ENCODE results near the gene CHD2.
A peak's percentile ranks its signal among the peaks of the same experiment; 100 is the strongest.

Gene CHD2

DNA sequence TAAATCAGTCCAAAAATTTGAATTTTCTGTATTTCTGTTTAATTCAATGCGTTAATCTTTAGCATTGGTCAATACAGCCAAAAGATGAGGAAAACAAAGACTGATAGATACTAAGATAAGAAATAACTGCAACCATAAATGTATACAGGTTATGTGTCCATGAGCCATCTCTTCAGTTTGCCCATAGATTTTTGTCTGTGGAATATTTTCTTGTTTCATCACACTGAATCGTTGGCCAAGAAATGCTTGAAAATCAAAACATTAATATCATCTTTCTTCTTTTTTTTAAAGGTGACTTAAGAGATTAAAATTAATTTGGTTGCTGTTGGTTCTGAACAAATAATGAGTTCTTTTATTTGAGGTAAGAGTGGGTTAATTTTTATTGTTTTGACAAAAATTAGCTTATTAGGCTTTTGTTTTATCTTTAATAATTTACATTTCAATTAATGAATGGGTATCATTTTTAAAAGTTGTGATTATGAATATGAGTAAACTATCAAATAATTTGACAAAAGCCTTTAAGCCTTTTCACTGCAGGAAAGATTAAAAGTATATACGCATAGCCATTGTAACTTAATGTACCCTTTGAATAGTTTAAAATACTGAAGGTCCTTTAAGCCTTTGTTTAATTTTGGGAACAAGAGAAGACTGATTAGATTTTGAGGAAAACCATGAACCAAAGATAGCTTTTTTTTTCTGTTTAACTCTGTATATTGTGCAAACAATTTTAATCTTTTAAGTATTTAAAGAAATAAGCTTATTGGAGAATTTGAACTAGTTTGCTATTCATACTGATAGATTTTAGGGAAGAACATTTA, 14.7 kb upstream of the CHD2 start:
- peak; percentile 58 for DNase-seq (ENCODE audit: low spot score)

DNA sequence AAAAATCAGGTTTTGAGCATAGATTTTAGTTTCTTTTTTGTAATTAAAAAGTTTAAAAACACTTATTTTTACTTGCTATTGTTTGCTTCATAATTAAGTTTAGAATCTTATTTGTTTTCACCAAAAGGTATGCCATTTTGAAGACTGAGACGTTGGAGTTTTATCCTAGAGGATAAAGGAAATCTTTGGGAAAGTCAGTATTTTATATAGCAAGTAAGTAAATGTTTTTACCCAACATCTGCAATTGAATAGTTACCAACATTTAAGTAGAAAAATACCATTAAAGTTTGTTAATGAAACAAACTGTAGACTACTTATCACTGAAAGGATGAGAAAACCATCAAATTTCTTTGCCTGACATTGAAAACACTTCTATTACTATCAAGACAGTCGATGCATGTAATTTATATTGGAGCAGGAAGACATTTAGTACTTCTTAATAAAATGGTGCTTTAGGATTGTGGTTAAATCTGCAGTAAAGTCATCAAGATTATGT, 14.0 kb upstream of the CHD2 start:
- no peak for DNase-seq (ENCODE audit: low spot score)

DNA sequence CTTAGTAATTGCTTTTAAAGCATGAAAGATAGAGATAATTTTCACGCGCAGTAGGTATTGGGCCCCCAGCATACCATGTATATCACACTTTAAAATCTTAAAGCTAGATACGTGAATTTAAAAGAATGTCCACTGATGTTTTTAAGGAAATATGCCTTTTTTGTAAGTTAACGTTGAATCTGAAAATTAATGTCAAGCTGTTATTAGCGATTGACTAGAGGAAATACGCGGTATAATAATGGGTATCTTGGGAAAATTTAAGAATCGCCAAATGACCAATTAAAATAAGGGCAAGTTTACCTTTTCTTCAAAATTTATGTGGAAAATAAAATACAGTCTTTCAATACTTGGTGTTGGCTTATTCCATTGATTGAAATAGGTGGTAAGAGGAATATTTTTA, 13.3 kb upstream of the CHD2 start:
- DNase-seq (ENCODE audit: low spot score) = peak; percentile 26

DNA sequence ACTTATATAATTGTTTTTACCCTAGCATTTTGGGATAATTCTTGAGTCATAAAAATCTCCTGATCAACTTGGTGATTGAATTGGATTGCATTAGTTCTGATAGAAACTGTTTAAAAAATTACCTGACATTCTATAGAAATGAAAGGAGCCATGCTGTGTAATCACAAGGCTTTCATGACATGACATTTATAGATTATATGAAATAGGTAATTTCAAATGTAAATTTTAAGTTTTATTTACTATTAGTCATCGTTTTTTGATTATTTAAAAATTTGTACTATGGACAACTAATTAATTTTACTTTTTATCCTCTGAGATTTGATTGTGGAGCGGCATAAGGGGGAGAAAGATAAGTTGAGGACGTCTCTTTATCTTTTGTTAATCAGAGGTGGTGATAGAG, 12.3 kb upstream of the CHD2 start:
- no peak for DNase-seq (ENCODE audit: low spot score)

DNA sequence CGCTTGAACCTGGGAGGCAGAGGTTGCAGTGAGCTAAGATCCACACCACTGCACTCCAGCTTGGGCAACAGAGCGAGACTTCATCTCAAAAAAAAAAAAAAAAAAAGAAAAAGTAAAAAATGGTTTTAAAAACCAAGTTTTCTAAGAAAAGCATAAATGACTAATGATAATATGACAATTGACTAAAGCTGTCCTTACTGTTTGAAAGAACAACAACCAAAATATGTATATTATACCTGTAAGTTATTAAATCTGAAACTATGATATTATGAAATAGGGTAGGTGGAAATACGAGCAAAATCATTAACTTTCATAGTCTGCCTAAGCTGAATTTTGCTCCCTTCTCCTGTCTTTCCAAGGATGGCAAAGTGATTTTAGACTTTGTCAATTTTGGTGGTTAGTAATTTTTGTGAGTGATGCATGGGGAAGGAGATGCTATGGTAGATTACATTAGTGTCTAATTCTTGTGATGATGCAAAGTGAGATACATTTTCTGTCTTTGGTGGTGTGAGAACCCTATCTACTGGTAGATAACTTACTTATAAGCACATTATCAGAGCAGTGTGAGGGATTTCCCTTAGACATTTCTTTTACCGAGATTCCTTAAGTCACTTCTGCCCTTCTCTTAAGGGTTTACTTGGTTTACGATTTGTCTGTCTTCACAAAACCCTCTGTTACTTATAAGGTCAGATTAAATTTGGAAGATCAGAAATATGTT, 10.6 kb upstream of the CHD2 start:
- DNase-seq (ENCODE audit: low spot score) = peak; percentile 23

DNA sequence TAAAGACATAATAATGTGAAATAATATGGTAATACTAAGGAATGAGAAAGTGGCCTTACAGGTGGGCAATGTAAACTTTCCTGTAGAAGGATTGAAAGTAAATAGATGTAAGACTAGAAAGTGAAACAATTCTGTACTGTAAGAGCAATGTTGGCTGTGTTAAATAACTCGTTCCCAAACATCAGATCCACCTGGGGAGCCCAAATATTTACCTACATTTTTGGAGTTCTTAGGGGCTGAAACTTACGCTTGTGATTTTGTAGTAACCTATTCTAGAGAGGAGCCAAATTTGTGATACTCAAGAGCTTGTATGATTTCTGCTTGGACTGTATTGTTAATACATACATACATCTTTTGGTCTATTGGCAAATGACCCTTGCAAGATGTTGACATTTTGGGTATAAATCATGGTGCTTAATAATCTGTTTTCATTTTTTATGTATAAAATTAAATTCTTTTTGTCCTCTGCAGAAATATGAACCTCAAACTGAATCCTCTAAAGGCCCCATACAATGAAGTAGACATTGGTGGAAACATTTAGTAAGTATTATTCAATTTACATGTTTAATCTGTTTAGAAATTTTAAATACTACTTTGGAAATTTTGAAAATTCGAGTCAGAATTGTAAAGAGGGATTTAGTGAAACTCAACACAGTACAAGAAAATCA, 8.5 kb upstream of the CHD2 start:
- DNase-seq (ENCODE audit: low spot score) = no peak

DNA sequence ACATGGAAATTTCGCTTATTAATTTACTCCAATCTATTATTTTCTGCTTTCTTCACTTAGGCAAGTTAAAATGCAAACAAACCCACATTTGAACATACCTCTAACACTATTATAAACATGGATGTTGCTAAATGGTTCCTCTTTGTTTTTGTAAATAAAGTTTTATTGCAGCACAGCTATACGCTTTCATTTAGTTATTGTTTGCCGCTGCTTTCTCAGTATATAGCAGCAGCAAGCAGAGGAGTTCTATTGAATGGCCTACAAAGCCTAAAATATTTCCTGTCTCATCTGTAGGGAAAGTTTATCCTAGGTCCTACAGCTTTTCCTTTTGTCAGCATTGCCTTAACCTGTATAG, 7.9 kb upstream of the CHD2 start:
- DNase-seq (ENCODE audit: low spot score) = peak; percentile 7

DNA sequence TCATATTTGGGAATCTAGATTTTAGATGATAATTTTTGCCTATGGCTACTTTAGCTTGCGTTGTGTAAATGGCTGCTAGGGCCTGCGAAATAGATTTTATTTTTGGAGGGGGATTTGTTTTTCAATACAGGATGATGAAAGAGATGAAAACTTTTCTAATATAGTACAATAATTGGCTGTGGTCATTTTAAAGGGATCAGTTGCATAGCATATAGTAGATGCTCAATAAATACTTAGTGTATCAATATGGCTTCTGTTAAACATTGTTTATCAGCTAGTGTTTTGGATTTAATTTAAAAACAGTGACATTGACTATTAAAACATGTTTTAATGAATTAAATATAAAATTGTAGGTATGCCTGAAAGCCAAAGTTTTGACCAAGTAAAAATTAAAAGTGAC, 6.9 kb upstream of the CHD2 start:
- no peak for DNase-seq (ENCODE audit: low spot score)

DNA sequence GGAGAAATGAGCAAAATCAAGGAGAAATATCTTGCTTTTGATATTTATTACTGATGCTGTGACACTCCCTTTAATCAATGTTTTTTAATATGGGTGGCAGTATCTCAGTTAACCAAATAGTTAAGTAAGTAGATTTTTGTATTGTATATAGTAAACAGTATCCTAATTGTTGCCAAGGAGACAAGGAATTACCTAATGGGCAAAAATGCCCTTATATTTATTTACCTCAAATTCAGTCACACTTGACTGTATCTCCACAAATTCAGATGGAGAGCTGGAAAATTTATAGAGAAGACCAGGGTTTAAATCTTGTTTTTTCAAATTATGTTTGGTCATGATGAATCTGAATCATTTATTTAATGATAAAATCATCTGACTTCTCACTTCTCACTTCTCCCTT, 3.6 kb upstream of the CHD2 start:
- DNase-seq (ENCODE audit: low spot score) = peak; percentile 61

DNA sequence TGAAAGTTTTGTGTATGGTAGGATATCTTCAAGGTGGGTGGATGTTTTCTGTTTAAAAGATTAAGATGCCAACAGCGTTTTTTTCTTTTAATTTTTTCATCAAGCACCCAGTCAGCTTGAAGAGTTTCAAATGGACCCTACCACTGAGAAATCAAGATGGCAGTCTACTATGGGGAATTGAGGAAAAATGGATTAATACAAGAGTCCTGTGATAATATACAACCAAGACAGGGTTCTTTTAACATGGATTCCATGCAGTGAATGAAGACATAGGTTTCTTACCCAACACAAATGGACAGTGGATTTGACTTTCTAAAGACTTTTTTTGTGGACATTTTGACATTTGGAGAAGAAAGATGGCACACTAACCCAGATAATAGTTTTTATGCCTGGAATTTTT, 2.5 kb upstream of the CHD2 start:
- DNase-seq (ENCODE audit: low spot score) = no peak

DNA sequence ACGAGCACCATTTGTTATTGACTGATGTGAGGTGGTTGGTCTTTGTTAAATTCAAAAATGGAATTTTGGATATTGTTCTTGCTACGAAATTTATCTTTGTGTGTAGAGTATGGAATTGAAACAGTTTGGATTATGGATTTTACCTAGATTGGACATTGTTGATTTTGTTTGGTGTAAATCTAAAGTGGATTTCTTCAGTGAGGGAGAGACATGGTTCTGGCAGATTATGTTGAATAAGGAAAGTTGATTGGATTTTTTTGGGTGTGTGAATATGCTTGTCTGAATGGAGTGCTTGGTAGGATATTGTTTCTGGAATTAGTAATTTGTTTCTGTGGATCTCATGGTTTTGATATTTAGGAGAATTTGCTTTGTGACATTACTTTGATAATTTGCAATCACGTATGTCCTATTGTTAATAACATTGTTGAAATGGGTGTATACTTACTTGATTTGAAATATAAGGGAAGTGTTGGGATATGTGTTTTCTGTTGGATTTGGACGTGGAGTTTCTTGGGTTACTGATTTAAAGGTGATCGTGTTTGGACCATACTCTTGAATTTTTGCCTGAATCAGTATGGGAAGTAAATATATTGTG, 1.0 kb upstream of the CHD2 start:
- no peak for DNase-seq (ENCODE audit: low spot score)

DNA sequence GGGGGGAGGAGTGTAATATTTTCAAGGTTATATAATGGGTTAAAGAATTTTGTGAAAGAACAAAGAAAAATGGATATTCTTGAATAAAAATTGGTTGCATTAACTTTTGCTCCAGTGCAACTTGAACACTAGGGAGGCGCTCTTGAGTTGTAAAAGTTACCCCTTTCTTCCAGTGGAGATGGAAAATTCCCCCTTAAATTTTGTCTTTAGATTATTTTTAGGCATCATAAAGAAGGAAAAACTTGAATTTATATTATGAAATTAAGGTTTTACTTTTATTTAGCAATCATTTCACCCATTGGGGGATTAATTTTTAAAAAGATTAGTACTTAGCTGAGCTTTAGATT, 550 bp upstream of the CHD2 start:
- DNase-seq (ENCODE audit: low spot score) = peak; percentile 83

DNA sequence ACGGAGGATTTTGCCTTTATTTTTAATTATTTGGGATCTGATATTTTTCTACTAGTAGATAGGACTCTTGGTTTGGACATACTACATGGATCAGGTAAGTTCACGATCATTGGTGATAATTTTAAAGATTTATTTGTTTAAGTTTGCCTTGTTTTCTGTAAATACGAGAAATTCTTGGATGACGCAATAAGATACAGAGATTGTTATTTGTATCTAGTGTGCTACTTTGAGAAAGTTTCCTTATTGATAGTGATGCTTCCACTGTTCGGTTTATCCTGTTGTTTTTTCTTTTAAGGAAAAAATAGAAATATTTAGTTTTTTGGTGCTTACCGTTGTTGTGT, 577 bp downstream of the CHD2 start:
- no peak for DNase-seq (ENCODE audit: low spot score)

DNA sequence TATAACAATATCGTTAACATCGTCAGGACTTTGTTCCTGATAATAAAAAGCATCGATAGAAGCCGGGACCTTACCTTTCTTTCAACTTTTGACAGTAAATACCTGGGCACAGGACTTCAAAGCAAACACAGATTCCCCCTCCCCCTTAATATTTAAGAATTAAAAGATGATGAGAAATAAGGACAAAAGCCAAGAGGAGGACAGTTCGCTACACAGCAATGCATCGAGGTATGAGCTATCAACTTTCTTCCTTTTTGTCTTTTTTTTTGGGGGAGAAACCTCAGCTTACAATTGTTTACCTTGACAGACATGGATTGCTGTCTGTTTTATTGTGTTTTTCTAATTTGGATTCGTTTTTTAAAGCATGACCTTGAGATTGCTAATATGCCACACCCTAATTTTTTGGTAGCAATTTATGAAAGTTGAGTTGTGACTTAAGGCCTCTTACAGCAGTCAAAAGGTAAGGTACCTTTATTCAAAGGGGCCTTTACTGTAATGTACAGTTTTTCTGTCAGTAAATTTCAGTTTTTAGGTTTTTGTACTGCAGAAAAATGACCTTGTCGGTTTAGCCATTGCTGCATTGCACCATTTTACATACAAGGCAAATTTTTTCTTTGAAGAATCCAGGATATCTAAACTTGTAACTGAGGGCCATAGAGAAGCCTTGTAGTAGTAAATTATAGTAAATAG, 1.1 kb downstream of the CHD2 start:
- DNase-seq (ENCODE audit: low spot score) = peak; percentile 76

DNA sequence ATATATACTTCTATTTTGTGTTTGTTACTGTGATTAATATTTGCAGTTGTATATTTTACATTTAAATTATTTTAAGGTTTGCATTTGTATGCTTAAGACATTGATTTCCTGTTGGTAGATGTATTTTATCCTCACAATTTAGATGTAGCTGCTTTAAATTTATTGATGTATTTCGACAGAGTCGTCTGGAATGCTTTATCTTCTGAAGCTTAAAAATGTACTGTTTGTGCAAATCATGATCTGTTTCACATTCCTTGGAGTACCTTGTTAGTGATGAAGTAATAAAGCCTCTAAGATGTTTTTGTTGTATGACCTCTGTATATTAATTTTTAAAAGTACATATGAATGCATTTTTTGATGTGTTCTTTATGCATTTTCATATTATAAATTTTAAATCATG, 1.9 kb downstream of the CHD2 start:
- DNase-seq (ENCODE audit: low spot score) = peak; percentile 67

DNA sequence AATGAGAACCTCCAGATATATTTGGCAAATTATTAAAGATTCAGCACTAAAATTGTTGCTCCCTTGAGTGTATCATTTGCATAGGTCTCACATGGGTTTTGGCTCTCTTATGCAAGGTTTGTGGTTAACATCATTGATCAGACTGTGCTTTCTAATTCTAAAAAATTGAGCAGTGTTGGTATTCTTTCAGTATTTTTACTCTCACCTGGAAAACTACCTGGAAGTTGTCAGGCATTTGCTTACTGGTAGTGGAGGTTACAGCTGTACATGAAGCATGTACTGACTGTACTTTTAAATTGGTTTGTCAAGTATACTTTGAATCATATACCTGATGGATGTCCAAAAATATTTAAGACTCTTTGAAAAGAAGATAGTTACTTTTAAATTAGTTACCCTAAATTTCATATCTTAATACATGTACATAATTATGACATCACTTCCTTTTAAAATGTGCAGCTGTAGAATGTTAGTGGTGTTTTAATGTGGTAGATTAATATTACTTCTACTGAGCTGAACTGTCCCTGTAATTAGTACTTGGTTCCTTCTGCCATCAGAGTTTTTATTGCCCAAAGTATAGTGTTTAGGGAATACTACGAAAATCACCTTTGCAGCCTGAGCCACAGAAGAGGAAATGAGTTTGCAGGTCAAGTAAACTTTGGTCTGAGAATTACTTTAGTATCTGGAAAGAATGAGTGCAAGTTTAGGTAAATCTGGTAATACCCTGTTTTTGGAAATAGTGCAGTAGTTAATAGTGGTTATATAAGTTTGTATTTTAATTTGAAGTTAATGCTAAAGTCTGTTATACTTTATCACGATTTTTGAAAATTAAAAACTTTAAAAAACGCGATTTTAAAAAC, 2.8 kb downstream of the CHD2 start:
- peak; percentile 71 for DNase-seq (ENCODE audit: low spot score)

DNA sequence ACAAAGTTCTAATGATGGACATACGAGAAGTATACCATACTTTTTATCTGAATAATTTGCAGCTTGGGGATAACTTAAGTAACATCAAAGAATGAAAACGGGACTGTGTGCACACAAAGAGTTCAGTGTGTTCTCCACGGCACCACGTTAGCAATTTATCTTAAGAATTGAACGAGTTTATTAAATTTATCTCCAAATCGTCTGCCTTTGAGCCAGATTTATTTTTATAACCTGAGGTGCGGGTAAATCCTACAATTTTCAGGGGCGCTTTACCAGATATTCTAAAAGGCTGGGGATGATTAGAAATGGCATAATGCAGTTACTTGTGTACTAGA, 3.5 kb downstream of the CHD2 start:
- no peak for DNase-seq (ENCODE audit: low spot score)

DNA sequence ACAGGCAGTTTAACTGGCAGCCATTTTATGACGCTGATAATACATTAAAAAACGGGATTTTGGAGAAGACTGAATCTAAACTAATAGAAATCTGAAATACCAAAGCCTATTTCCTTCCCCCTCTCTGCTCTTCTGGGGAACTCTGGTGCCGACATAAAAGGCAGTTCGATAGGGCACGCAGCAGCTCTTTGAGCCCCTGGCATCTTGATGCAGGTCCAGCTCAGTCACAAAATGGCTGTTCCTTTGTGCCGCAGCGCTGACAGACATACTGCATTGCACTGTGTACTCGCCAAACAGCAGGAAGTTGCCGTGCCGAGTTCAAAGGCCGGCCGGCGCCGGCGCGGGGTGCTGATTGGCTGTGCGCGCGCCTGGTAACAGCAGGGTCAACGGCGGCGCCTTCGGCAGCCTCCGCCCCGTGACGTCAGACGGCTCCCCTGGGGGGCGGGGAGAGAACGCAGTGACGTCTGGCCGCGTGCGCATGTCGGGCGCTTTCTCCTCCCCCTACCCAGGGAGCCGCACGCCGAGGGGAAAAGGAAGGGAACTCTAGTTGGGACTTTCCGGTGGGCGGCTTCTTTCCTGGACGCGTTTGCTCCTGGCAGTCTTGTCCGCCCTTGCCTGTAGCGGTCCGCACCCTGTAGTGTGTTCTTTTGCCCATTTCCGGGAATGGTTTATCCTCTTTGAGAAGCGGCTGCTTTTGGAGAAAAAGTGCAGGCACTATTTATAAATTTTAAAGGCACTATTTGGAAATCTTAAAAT, 4.0 kb downstream of the CHD2 start:
- peak; percentile 98 for DNase-seq (ENCODE audit: low spot score)

DNA sequence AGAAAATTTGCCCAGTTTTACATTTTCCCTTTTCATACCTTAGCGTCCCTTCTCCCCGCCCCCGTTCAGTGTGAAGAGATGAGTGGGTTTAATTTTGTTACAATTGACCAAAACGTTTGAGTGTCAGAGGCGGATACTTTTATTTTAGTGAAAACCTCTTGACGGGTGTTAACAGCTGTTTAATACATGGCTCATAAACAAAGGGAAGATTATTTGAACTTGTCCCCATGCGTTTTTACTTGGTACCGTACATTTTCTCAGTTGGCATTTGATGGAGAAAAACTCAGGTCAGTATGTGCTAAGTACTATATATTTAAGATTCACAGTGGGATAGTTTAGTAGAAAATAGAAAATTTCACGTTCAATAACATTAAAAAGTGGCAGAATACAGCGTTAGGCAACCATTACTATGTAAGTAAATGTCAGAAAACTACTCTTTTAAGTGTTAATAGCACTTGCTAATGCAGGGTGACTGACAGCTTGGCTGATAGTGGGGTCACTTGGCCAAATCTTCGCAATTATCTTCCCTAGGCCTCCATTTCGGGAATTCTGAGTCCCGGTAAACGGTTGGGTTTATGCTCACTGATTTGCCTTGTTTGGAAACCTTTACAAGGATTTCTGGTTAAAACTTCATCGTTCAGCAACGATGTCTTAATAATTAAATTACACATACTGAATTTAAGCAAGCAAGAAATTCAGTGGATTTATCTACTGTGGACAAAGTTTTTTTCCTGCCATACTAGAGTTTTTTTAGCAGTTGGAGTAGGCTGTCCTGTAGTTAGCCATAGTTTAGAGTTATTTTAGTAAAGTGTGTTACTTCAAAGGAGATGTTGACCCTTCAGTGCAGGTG, 4.8 kb downstream of the CHD2 start:
- no peak for DNase-seq (ENCODE audit: low spot score)

DNA sequence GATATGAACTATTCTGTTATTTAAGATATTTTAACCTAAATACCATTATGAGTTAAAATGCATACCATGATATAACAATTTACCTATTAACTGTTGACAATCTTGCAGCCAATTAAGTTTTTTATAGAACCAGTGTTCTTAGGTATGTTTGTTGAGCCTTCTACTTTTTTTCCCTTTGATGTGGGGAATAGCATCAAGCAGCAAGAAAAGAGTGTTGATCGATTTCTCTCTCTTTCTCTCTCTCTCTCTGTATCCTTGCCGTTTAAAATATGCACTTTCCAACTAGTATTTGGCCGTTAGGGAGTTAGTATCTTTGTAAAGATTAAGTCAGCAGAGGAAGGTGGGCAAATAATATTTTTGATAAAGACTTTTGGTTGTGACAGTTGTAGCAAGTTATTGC, 5.9 kb downstream of the CHD2 start:
- DNase-seq (ENCODE audit: low spot score) = peak; percentile 69

Data from hematopoietic multipotent progenitor cell treated with erythropoietin and hydrocortisone succinate and interleukin-3 and kit ligand, for 17 days (in vitro differentiated cells).